GM19239 (cell line): Measurements from ENCODE around the gene EIF4EBP2.

Experiments used
- DNase-seq: peaks from one replicate; pipeline ENCODE4 v3.0.0; 2011; ENCODE audit warnings: low spot score; ENCODE audit not compliant: insufficient read length
- FAIRE-seq: peaks from 2 replicates; lab custom pipeline; 2011; peaks lifted over from hg19 to GRCh38; lab: Jason Lieb, UNC

EIF4EBP2 gene, protein sequence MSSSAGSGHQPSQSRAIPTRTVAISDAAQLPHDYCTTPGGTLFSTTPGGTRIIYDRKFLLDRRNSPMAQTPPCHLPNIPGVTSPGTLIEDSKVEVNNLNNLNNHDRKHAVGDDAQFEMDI

DNA sequence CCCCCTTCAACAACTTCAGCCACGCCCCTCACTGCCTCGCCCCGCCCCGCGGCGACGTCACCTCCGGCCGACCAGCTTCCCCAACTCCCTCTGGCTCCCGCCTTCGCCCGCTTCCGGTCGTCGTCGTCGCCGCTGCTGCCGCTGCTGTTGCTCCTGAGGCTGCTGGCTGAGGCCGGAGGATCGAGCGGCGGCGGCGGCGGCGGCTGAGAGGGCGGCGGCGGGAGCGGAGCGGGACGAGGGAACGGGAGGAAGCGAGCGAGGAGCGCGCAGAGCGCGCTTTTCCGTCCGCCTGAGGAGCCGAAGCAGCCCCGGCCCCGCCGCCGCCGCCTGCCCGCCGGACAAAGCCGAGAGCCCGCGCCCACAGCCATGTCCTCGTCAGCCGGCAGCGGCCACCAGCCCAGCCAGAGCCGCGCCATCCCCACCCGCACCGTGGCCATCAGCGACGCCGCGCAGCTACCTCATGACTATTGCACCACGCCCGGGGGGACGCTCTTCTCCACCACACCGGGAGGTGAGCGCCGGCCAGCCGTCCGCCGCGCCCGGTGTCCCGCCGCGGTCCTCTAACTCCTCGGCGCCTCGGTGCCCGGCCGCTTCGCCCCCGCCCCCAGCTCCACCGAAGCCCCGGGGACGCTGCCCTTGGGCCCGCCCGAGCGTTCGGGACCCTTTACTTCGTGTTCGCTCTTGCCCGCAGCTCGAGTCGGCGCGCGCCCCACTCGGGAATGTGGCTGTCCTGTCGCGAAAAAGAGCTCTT lies at the start of gene EIF4EBP2:
Gene EIF4EBP2 (plus strand): TSS at position 110 of the 751 bp plus-strand sequence. CDS start 257 bp downstream, at position 367.
- FAIRE-seq: no peak
- peak; percentile 95 for DNase-seq

- no peak for DNase-seq
- FAIRE-seq: no peak
These were observed 49.4 kb upstream of the EIF4EBP2 start for GRCh38 chr10:70354556-70354955.

- FAIRE-seq (peak; percentile 95), DNase-seq (no peak)
These were observed 48.6 kb upstream of the EIF4EBP2 start for GRCh38 chr10:70355051-70356021.

DNA sequence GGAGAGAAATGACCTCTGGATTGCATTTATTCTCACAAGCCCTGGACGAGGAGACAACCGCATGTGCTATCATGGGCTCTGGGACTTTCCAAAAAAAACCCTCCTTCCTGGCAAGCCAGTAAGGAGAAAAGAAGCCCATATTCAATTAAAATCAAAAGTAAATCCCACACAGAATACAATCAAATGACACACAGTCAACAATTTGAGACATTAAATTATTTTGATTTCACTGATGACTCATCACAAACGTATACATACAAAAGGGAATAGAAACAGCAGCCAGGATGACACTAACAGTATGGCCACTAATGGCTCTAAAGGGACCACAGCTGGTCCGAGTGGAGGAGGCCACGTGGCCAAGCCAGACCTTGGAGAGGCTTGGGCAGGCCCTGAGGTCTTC lies 46.4 kb upstream of the EIF4EBP2 start:
- DNase-seq (no peak), FAIRE-seq (peak; percentile 83)

DNA sequence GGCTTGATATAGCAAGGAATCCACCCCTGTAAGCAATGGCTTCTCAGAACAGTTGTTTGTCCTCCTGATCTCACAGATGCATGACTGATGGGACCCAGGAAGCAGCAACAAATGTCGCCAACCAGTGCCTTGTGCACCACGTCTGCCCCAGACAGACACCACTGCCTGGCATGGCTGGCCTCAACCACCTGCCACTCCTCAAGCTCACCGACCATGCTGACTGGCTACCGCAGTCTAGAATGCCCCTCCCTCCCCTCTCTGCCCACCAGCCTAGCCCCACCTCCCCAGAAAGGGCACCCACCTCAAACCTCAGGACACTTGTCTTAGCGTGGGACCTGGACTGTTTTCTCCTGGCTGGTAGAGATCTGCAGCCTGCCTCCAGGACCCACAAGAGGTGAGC lies 45.5 kb upstream of the EIF4EBP2 start:
- FAIRE-seq (no peak), DNase-seq (no peak)

GRCh38 chr10:70359017-70359550 lies 44.9 kb upstream of the EIF4EBP2 start:
- DNase-seq: no peak
- no peak for FAIRE-seq

DNA sequence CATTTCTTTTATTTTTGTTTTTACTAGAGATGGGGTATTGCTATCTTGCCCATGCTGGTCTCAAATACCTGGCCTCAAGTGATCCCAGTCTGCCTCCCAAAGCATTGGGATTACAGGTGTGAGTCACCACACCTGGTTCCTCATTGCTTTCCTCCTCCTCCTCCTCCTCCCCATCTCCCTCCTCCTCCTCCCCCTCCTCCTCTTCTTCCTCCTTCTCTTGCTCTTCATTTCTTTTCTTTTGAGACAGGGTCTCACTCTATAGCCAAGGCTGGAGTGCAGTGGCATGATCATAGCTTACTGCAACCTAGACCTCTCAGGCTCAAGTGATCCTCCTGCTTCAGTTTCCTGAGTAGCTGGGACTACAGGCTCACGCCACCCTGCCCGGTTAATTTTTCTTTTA lies 43.7 kb upstream of the EIF4EBP2 start:
- DNase-seq (no peak), FAIRE-seq (no peak)

DNA sequence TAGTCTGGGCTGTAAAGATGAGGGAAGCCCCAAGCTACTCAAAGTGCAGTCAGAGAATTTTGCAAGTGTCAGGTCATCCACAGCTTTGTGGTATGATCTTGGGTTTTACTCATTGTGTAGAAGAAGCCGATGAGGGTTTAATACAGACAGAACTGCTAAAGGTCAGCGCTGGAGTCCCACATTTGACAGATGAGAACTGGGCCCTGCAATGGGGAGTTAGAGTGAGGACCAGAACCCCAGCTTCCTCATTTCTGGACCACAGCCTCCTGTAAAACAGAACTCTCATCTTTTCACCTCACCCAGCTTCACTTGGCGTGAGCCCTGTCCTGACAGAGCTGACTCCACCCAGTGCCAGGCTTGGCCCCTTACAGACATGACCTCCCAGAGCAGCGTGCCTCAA lies 41.6 kb upstream of the EIF4EBP2 start:
- no peak for FAIRE-seq
- no peak for DNase-seq

GRCh38 chr10:70363292-70363691 lies 40.7 kb upstream of the EIF4EBP2 start:
- DNase-seq (no peak), FAIRE-seq (no peak)

DNA sequence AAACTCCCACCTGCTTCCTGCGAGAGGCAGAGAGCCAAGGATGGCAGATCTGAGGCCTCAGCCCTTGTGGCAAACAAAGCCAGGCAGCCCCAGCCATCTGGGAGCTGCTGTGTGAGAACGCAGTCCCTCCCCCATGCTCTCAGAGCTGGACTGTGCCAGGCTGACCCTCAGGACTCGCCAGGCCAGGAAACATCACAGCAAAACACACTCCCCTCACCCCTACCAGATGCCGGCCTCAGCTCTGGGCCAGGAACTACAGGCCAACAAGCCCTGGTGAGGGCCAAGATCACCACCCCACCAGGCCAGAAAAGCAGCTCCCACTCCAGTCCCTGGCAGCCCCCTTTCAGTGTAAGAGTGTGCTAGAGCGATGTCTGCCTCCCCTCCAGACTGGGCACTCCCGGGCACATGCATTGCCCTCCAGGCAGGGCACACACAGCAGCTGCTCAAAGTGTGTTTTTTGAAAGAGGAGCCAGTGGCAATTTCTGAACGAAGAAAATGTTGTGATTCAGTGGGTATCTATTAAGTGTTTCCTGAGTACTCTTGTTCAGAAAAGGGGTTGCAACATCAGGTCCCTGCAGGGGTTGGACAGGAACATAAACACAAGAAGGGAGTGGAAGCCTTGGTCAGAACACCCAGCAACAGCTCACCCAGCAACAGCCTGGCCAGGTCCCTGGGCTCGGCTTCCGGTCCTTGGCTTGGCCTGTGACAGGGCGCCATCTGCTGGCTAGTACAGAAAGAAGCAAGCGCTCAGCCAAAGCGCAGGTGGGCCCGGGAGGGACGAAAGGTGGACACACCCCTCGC lies 39.8 kb upstream of the EIF4EBP2 start:
- FAIRE-seq: peak; percentile 96

DNA sequence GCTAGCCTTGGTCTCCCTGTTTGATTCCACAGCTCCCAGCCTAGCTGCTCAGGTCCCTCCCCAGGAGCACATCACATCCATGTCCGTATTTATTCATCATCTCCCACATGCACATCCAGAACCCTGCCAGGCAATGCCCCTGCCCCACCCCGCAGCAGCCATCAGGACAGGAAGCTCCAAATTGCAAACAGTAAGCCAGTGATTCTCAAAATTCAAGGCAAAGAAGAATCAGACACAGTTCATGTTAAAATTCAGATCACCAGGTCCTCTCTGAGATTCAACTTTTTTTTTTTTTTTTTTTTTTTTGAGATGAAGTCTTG lies 39.2 kb upstream of the EIF4EBP2 start:
- no peak for DNase-seq
- no peak for FAIRE-seq

More for the DNA sequence above, 39.8 kb upstream of the EIF4EBP2 start:
- peak; percentile 72 for DNase-seq

DNA sequence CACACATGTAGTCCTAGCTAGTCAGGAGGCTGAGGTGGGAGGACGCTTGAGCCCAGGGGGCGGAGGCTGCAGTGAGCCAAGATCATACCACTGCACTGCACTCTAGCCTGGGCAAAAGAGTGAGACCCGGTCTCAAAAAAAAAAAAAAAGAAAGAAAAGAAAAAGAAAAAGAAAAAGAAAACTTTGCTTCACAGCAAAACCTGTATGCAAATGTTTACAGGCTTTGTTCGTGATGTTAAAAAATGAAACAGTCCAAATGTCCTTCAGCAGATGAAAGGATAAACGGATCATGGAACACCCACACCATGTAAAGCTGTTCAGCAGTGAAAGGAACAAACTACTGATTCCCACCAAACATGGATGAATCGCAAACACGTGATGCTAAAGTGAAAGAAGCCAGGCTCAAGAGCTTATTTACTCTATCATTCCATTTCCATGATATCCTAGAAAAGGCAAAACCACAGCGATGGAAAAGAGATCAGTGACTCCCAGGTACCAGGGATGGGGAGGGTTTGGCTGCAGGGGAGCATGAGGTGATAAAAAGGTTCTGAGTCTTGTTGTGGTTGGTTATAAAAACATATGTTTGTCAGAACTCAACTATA lies 36.6 kb upstream of the EIF4EBP2 start:
- no peak for DNase-seq
- no peak for FAIRE-seq

DNA sequence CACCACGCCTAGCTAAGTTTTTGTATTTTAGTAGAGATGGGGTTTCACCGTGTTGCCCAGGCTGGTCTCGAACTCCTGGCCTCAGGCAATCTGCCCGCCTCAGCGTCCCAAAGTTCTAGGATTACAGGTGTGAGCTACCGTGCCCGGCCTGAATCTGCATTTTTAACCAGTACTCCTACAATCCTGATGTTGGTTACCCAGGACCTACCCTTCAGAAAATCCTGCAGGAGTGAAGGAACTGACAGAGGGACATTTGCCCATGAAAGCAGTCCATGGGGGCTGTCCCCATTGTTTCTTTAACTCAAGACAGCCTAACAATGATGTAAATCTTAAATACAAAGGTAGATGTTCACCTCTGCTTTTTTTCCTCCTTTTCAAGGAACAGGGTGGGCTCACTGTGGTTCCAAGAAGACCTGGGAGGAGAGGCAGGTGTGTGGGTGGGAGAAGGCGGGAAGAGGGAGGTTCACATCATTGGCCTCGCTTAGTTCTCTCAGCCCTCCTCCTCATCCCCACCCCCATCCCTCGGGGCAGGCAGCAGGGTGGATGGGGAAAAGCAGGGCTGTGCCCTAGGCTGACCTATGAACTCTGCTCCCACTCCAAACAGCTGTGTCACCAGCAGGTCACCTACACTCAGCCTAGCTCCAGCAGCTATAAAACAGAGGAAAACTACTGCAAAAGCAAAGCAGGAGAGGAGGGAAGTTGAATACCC lies 35.0 kb upstream of the EIF4EBP2 start:
- DNase-seq (no peak), FAIRE-seq (no peak)

DNA sequence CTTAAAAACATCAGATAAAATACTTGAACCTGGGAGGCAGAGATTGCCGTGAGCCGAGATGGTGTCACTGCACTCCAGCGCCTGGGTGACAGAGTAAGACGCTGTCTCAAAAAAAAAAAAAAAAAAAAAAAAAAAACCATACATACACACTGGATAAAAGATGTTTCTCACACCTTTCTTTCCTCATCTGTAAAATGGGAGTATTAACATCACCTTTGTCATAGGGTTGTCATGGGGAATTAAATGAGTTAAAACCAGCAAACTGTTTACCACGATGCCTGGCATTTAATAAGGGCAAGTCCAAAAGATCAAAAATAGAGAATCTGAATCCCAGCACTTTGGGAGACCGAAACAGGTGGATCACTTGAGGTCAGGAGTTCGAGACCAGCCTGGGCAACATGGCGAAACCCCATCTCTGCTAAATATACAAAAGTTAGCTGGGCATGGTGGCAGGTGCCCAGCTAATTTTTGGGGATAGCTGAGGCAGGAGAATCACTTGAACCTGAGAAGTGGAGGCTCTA lies 34.4 kb upstream of the EIF4EBP2 start:
- FAIRE-seq (no peak), DNase-seq (no peak)

DNA sequence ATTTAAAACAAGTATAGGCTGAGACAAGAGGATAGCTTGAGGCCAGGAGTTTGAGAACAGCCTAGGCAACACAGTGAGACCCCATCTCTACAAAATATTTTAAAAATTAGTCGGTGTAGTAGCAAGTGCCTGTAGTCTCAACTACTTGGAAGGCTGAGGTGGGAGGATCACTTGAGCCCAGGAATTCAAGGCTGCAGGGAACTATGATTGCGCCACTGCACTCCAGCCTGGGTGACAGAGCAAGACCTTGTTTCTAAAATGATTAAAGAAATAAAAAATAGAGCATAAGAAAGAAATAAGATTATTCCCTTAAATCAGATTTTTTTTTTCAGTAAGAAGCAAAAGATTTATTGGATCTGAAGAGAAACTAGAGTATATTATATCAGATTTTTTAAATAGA lies 33.2 kb upstream of the EIF4EBP2 start:
- FAIRE-seq (no peak), DNase-seq (no peak)

- no peak for FAIRE-seq
- DNase-seq: no peak
These were observed 32.1 kb upstream of the EIF4EBP2 start for GRCh38 chr10:70371846-70372245.

DNA sequence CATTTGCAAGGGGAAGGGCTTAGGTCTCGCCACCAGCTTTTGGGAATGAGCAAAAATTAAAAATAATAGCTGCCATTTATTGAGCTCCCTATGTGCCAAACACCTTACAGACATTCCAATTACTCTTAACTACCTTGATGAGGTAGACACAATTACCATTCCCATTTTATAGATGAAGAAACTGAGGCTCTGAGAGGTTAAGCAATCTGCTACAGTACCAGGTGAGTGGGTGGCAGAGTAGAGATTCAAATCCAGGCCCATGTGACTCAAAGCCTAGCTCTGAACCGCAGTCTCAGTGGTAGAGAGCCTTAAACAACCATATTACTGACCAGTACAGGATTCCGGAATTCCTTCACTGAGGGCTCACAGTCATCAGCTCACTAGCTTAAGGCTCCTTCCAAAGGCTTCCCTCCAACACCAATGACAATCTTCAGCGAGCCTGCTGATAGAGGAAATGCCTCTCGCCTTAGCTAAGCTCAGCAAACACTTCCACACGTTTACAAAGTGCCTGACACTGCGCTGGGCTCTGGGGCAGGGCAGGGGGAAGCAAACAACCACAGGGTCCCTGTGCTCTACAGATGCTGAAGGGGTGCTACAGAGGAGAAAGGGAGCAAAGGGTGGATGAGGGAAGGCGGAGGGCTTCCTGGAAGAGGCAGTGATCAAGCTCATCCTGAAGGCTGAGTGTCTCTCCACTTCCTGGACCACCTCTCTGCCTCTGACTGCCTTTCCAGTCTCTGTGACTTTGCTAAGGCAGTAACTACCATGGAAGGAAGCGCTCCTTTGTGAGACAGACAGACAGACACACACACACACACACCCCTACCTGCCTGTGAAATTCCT lies 28.9 kb upstream of the EIF4EBP2 start:
- DNase-seq (no peak), FAIRE-seq (no peak)
